ENCODE data around the gene RNF144B. TPM values are rescaled to one million over a fixed set of nuclear protein-coding genes. Genes with fewer than 3 reads are reported as not detected.

Gene RNF144B
- total RNA-seq, 1 experiment from 2014 or later, result 2.3 TPM

DNA sequence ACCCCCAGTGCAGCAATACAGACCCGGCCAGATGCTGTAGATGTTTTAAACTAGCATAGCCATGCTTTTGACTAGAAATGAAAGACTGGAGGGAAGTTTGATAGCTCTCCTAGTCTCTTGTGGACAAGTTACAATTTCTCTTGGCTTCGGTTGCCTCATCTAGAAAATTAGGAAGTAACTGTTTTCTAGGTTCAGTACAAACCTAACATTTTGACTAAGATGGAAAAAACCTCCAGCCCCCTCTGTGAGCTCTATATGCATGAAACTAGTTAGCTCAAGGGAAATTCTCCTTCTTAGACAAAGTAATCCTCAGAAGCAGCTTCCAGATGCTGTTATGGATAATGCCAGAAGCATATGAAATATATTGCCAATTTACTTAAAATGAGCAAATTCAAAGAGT is 86.6 kb downstream of the RNF144B start:
- Histone ChIP-seq H4K8ac (replicated peaks; ENCODE audit: insufficient read length, low read depth, low read length) (no peak overlapping the region), H3K9ac (ENCODE audit: extremely low read depth, insufficient read length, low read length) (no peak overlapping the region), H3K4me2 (ENCODE audit: insufficient read depth, insufficient read length, low read length) (no peak overlapping the region), H2AFZ (ENCODE audit: low read length) (no peak overlapping the region), H3K9me3 (ENCODE audit: control insufficient read depth, low read depth, low read length) (no peaks in the 10 kb centered on the region), H4K20me1 (ENCODE audit: control insufficient read depth, insufficient read depth, insufficient read length) (no peaks in the 10 kb centered on the region), H3K18ac (ENCODE audit: insufficient read length, low read depth, low read length) (no peak overlapping the region), H3K56ac (ENCODE audit: insufficient read length, low read depth, low read length) (no peak overlapping the region), H3T11ph (ENCODE audit: low read length) (no peak overlapping the region), H2AK5ac (ENCODE audit: insufficient read length, low read length) (no peak overlapping the region), H4K5ac (ENCODE audit: insufficient read length, low read depth, low read length) (no peak overlapping the region), H2BK12ac (ENCODE audit: insufficient read length, low read depth, low read length) (no peak overlapping the region), H2BK15ac (ENCODE audit: low read depth, low read length) (no peak overlapping the region), H3K14ac (ENCODE audit: insufficient read depth, low read length) (no peak overlapping the region), H2BK5ac (ENCODE audit: insufficient read length, low read length) (no peak overlapping the region), H3K4ac (ENCODE audit: low read depth, low read length) (no peak overlapping the region), H3K27me3 (ENCODE audit: insufficient read depth, low read length) (no peaks in the 10 kb centered on the region), H3K79me2 (ENCODE audit: insufficient read depth, low read length) (no peaks in the 10 kb centered on the region), H3K23me2 (ENCODE audit: insufficient read length, low read depth, low read length, poor library complexity, severe bottlenecking) (no peaks in the 10 kb centered on the region), H3K79me1 (ENCODE audit: insufficient read depth, low read depth, low read length, poor library complexity, severe bottlenecking) (no peaks in the 10 kb centered on the region), H3K27ac (ENCODE audit: insufficient read length, low read depth, low read length) (no peak overlapping the region), H2BK20ac (ENCODE audit: low read depth, low read length, poor library complexity, severe bottlenecking) (no peak overlapping the region), H4K91ac (ENCODE audit: insufficient read length, low read depth, low read length) (no peak overlapping the region), H3K23ac (ENCODE audit: insufficient read length, low read depth, low read length) (no peak overlapping the region), H3K4me1 (ENCODE audit: insufficient read depth, low read length) (no peaks in the 10 kb centered on the region), H2BK120ac (ENCODE audit: low read depth, low read length, poor library complexity, severe bottlenecking) (no peak overlapping the region)
- no CpG with 5 or more reads among the region's 2 CpGs for WGBS (ENCODE audit: extremely low coverage, insufficient read length, low lambda C conversion rate)
- Mint-ChIP-seq H3K4me3 (no peak overlapping the region), H3K27ac (no peak overlapping the region), H3K9me3 (no peaks in the 10 kb centered on the region), H3K27me3 (ENCODE audit: low read depth) (no peaks in the 10 kb centered on the region), H3K4me1 (peaks cover 7% of the 10 kb centered on the region in 2 experiments), H3K36me3 (ENCODE audit: insufficient read depth in 1 of 3, low read depth in 3 of 3) (no peaks in the 10 kb centered on the region)
- no peak for DNase-seq
- no peak for TF ChIP-seq CTCF (conservative IDR thresholded peaks at IDR 0.05)

Data from H9 (cell line).